Stimulated activated CD4-positive, alpha-beta T cell treated with anti-CD3 and anti-CD28 coated beads, Interleukin-2, amount 100 ng/mL, for 48 hours (primary cell): ENCODE data around the gene PLOD3.

ENCODE experiments used
- DNase-seq, 2 donors: peaks; one replicate each; pipeline ENCODE4 v3.0.0-alpha.2; 2020

Gene PLOD3

GRCh38 chr7:101175664-101176063 is 41.7 kb downstream of the PLOD3 start:
- no peak for DNase-seq

- no peak for DNase-seq
Measured at GRCh38 chr7:101174322-101174854, 43.0 kb downstream of the PLOD3 start.

GRCh38 chr7:101173752-101174244 is 43.6 kb downstream of the PLOD3 start:
- DNase-seq, result peak; percentile 63 to 77

DNA sequence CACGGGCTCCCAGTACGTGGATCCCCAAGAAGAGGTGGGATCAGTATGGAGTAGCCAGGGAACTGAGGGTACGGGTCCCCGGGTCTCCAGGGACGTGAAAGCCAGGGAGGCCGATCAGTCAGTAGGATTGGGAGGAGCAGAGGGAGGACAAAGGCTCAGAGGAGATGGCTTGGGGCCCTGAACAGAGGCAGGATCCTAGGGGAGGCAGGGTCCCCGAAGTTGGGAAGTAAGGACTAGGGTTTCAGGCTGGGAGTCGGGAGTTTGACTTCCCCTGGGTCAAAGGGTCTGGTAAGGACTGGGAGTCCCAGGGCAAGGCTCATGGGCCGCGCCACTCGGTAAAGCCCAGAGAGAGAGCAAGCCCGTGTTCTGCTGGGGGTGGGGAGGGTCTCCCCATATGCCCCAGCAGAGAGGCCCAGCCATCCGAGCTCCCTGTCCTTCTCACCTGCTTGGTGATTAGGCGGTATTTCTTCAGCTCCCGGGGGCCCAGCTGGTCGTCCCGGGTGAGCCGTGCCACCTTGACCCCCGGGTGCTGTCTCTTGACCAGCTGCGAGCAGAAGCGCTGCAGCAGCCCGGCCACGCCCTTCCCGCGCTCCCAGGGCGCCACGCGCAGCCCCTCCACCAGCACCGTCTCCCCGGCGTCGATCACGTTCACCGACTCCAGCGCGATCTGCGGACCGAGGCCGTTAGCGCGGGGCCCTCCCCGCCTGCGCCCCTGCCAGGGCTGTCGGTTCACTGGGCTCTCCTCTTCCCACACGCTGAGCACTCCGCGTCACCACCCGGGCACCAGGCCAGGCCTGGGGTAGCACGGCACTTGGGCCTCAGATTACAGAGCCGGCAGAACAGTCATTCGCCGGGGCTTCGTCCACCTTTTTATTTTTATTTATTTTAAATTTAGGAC is 44.3 kb downstream of the PLOD3 start:
- no peak for DNase-seq

DNA sequence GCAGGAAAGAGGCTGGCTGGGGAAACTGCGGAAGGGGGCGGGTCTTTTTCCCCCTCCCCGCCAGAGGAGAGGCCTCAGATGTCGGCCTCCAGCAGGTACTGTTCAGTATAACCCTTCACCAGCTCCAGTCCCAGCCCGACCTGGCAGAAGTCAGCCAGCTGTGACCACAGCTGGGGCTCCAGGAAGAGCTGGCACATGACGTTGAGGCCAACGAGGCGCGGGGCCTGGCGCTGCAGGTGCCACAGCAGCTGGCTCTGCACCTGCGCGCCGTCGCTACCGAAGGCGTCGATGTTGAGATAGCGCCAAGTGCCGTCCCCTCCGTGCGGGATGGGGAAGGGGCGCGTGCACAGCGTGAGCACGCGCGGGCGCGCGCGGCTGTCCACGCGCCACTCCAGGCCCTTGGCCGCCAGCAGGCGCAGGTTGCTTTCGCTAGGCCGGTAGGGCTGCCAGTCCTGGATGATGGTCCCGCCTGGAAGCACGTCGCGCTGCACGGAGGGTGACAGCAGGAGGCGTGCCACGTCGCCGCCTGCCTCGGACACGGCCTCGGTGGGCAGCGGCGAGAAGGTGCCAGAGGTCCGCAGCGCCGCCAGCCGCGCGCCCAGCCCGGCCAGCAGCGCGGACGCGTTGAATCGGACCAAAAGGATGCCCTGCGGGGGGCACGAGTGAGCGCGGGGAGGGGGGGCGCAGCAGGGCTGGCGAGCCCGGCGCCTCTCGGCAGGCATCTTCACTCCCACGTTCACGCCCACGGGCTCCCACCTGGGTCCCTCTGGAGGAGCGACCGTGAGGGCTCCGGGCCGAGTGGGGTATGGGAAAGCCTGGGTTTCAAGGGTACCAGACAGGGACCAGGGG is 45.2 kb downstream of the PLOD3 start:
- no peak for DNase-seq

DNA sequence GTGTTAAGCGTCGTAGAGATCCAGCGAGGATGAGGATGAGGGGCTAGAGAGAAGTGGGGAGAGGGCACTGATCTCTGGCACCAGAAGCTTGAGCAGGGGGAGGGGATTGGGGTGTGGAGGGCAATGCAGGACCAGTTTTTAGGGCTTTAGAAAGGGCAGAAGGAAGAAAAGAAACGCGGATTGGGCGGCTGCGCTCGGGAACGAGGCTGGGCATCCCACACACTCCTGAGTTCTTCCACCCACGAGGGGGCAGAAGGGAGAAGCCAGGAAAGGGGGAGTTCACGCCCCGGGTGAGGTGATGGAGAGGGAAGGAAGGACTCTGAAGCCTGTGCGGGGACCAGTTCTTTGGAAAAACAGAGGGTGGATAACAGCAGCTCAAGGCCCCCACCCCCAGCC is 45.9 kb downstream of the PLOD3 start:
- no peak for DNase-seq

DNA sequence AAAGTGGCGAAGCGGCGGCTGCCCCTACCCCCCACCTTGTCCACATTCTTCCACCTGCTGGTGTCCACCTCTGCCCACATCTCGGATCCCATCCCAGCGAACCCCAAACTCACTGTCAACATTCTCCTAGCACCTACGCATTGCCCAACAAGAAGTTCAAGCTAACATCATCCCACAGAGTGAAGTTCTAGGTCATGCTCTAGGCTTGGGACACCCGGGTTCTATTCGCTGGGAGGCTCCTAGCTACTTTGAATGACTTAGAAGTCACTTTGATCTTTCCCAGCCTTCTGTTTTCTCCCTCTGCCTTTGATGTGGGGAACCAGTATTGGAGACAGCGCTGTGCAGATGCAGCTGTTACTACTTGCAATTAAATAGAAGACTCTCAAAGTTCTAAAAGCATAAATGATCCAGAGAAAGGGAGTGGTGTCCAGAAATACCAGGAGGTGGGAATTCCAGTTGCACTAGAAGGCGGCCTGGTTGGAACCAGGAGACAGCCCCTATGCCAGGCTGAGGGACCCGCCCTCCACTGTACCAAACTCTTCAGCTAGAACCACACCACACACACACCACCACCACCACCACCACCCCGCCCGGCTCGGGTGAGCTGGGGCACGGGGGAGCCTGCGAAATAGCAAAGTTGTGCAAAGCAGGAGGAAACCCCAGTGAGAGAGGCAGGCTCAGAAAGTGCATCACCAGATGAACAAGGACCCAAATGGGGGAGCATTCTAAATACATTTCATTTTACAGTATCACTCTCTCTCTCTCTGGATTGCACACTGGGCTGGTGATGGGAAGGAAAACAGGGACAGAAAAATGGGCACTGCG is 46.6 kb downstream of the PLOD3 start:
- no peak for DNase-seq

DNA sequence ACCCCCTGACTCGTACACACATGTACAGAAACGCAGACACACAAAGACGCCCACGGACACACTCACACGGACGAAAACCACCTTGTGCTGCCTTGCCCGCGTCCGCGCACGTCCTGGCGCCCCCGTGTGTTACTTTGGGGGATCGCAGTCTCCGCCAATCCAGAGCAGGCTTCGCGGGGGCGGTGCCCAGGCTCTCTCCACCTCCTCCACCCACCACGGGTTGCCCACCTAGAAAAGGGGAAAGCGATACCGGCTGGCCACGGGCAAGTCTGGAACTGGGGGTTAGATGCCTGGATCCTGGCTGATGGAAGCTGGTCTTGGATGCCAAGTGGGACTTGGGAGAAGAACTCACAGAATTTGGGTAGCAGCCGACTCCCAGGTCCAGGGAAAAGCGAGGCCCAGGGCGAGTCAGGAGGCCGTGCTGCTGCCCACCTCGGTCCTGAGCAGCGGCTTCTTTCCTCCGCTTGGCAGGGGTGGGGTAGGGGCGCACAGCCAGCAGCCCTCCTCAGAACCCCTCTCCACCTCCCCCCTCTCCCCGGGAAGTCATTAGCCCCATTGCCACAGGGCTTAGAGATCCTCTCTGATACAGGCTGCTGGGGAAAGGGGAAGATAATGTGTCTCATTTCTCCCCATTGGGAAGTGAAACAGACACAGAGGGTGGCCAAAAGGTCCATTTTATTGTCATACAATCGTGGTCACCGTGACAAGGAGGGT is 47.4 kb downstream of the PLOD3 start:
- DNase-seq, result peak; percentile 77 to 86

DNA sequence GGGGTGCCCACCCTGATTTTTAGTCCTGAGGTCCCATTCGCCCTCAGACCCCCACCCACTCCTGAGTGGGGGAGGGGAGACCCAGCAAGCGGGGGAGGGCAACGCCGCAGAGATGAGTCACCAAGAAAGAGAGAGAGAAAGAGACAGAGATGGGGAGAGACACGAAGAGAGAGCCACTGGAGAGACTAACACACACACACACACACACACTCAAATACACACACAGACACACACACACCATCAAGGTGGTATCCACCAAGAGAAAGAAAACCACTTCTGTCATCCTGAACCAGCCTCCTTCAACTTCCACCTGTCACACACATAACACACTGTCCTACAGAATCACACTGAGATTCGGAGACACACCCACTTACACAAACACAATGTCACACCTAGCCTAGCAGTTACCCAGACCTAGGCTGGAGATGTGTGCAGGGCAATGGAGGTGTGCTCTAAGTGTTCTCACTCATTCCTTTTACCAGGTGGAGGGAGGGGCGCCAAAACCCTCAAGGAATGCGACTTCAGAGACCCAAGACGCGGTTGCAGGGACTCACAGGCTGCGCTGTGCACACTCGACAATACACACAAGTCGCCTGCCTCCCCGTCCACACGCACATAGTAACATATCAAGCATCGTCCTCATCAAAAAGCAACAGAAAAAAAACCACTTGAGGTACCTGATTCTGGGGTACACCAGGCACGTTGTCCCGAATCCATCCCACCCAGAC is 48.1 kb downstream of the PLOD3 start:
- DNase-seq, result no peak

DNA sequence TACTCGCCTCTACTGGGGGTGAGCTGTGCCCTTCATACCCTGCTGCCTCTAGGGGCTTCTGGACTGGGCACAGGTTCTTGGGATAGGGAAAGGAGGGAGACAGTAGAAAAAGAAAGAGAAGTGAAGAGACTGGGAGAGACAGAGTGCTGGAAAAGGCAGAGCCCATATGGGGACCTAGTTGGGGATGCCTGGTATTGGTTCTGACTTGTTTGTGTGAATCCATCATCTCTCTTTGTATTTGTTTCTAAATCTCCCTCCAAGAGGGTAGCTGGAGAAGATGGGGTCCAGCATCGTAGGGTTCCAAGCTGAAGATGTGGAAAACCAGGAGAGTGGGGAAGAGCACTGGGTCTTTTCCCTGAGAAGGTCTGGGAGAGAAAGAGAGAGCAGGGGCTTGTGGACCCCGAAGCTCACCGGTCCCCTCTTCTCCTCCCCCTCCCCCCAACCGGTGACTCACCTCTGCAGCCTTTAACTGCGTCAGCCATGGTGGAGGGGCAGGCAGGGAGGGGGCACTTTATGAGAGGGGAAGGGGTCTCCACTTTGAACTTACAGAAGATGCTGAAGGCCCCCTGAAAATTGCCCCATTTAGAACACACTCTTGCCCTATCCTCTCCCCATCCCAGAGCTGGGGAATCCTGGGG is 48.9 kb downstream of the PLOD3 start:
- no peak for DNase-seq

DNA sequence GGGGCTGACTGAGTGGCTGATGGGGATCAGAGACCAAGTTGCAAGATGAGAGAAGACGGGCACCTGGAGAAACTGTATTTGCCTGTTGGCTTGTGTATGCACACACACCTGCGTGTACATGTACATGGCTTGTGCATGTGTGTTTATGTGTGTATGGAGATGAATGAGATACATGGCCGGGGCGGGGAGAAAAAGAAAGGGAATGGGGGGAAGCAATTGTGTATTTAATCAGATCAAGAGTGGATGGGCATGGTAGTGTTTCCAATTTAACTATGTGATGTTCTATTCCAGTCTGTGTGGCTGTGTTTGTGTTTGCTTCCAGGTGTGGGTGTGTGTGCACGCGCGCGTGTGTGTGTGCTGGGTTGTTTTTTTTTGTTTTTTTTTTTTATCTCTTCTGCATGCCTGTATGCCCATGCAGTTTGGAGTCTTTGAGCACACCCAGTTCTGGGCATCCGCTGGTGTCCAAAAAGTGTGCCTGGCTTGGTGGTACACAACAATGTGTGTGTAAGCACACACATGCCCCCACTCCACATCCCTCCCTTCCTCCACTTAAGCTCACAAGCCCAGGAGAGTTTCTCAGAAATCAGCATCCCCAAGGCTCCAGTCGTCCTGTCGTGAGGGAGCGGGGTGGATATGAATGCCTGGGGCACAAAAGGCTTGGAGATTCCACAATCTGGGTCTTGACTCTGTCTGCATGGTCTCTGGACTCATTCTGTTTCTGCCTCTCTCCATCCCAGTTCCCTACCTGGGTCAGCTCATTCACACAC is 49.6 kb downstream of the PLOD3 start:
- no peak for DNase-seq

GRCh38 chr7:101166909-101167644 is 50.3 kb downstream of the PLOD3 start:
- DNase-seq, result no peak

DNA sequence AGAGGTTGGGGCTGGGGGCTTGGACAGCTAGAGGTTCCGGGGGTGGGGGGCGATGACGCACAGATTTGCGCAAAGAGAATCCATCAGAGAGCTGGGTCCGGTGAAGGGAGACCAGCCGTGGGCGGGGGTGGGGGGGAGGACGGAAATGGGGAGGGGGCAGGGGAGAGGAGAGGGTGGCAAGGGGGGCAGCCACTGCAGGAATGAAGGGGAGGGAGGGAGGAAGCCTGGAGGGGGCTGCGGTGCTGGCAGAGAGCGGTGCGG is 50.8 kb downstream of the PLOD3 start:
- DNase-seq, result no peak

DNA sequence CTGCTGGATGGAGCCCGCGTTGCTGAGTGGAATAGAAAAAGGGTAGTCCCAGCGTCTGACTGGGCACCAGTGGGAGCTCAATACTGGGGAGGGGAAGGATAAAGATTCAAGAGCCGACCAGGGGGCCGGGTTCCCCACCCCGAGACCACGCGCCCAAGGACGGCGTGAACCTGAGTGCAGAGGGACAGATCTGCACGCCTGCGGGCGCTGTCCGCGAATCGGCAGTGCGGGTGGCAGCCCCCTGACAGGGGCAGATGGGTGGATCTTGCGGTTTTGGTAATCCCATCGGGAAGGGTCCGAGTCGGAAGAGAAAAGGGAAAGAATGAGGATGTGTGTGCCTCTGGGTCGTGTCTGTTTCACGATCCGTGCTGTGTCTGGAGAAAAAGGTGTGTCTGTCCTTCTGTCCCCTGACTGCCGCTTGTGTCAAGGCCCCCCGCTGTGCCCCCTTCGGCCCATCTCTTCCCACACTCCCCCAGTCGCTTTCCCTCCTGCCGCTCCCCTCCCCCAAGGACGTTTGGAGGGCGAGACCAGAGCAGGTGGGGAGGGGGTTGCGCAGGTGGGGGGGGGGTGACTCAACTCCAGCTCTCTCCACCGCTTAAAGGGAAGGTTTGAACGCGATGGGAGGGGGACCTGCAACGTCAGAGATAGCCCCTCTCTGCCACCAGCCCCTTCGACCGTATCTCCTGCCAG is 51.3 kb downstream of the PLOD3 start:
- no peak for DNase-seq

DNA sequence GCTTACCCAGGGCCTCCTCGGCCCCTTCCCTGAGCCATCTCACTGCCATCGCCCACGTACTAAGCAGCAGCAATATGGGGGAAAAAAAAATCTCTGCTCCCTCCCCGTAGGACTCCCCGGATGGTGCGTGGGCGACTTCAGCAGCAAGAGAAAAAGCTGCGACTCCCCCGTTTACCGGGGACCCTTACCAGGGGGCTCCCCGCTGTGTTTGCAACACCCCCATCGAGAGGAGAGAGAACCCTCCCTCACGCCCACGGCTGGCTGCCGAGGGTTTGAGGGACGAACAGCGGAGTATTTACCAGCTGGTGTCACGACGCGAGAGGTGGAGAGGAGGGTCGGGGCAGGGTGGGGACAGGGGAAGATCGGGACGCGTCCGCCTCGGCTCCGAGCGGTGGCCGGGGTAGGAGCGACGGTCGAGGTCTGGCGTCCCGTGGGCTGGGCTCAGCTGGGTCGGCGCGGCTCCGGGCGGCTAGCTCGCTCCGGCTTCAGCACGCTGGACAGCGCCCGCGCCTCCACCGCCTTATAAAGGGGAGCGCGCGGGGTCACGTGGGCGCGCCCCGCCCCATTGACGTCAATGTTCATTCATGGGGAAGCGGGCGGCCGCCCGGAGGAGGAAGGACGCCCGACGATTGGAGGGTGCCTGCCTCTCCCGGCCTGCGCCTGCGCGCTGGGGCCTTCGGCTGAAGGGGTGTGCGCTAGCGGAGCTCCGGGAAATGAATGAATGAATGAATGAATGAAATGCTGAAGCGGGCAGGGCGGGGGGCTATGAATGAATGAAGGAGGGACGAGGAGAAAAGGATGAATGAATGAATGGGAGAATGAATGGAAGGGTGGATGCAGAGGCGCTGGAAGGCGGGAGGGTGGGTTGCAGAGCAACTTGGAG is 52.1 kb downstream of the PLOD3 start, which contains the start of gene VGF:
Gene VGF (minus strand): TSS at position 495 of the 883 bp plus-strand sequence. CDS start 726 bp downstream, outside the sequence.
- peak; percentile 89 to 94 for DNase-seq

DNA sequence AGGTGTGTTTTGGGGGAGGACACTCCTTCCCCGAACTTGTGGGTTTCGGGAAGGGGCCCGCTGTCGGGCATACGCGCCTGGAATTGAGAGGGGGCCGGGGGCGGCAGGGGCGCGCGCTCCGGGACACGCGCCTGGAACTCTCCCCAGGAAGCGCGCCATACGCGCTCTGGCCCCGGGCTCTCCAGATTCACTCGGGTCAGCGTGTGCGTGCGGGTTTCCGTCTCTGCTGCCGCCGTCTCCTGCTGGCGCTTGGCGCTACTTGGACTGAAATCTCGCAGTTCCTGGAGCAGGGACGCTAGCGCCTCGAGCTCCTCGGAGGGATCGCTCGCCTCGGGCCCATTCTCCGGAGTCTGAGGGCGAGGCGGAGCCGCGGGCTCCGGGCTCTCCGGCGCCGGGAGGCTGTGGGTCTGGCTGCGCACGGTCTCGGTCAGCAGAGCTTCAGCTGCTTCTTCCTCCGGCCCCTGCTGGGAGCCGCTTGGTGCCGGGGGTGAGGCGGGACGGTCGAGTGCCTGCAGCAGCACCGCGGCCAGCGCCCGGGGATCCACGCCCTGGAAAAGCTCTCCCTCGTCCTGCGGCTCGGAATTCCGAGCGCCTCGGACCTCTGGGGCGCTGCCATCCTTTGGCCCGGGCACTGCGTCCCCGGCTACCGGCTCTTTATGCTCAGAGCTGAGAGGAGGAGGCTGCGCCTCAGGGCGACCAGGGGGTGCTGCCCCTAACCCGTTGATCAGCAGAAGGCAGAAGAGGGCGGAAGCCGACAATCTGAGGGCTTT is 53.1 kb downstream of the PLOD3 start:
- no peak for DNase-seq
